Activated CD8-positive, alpha-beta T cell treated with anti-CD3 and anti-CD28 coated beads for 36 hours (primary cell): Measurements from ENCODE around the gene PTGES3. TPM values are rescaled to one million over a fixed set of nuclear protein-coding genes. Genes with fewer than 3 reads are reported as not detected.
"Not testable (repeated sequence)": the region's sequence is repeated elsewhere in the genome, so short reads cannot be mapped to it uniquely, and the experiment has no call there.

Experiments used
- ATAC-seq: fragments of 200-7000 bp; cut with Tn5 transposase; one replicate; pipeline ENCODE4 v1.10.0; 2021; ENCODE audit warnings: mild to moderate bottlenecking, moderate library complexity
- CTCF ChIA-PET: fragments of 350-600 bp; sonication (Branson Sonifier 250); formaldehyde crosslinking; loops from one replicate; lab custom pipeline; 2021; ENCODE audit warnings: antibody characterized with exemption; lab: Charles Lee
- POLR2A ChIA-PET: fragments of 350-600 bp; sonication (Branson Sonifier 250); formaldehyde crosslinking; loops from one replicate; lab custom pipeline; 2021; ENCODE audit warnings: antibody characterized with exemption; lab: Charles Lee
- DNase-seq: peaks from one replicate; pipeline ENCODE4 v3.0.0-alpha.2; 2020
- H3K27ac Mint-ChIP-seq: one replicate; pipeline ENCODE4 v1.8.0; 2021; ENCODE audit warnings: mild to moderate bottlenecking, mixed read lengths
- H3K27me3 Mint-ChIP-seq: one replicate; pipeline ENCODE4 v1.8.0; 2021; ENCODE audit warnings: mixed read lengths
- H3K36me3 Mint-ChIP-seq: one replicate; pipeline ENCODE4 v1.8.0; 2021; ENCODE audit warnings: low read depth, mixed read lengths
- H3K4me1 Mint-ChIP-seq: one replicate; pipeline ENCODE4 v1.8.0; 2021; ENCODE audit warnings: low read depth, mixed read lengths
- H3K4me3 Mint-ChIP-seq: one replicate; pipeline ENCODE4 v1.8.0; 2021; ENCODE audit warnings: mild to moderate bottlenecking, moderate library complexity, mixed read lengths
- H3K9me3 Mint-ChIP-seq: one replicate; pipeline ENCODE4 v1.8.0; 2021; ENCODE audit warnings: mixed read lengths
- CTCF ChIP-seq: fragments of 200-600 bp; IDR thresholded peaks from one replicate; pipeline ENCODE4 v1.8.0; 2022; ENCODE audit warnings: antibody characterized with exemption, mild to moderate bottlenecking
- intact Hi-C: fragments of 100-400 bp; cut with micrococcal nuclease; formaldehyde crosslinking; loops from one replicate; pipeline ENCODE4 v1.10.0; 2022
- total RNA-seq, 2 experiments: library from RNA; stranded (reverse); gene quantifications; one replicate each; pipeline ENCODE4 v1.2.3, GENCODE V29; 2021

The PTGES3 gene
- total RNA-seq, 2 experiments from 2014 or later, result 381 to 406 TPM

DNA sequence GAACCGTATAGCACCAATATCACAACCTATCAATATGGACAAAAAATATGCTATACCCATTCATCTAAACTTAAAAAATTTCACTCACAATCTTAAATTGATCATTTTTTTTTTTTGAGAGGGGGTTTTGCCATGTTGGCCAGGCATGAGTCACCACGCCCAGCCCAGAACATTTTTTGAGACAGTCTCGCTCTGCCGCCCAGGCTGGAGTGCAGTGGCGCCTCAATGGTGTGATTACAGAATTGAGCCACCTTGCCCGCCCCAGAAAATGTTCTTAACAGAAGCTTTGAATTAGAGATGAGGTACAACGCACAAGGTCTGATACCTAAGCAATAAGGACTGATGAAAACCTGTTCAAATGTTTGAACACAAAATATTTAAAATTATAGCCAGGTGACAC lies 26.5 kb downstream of the PTGES3 start:
- TF ChIP-seq CTCF, result no peak
- Mint-ChIP-seq H3K27me3 (no peaks in the 10 kb centered on the region), H3K4me1 (peaks cover 27% of the 10 kb centered on the region), H3K4me3 (no peak overlapping the region), H3K9me3 (no peaks in the 10 kb centered on the region), H3K36me3 (peaks cover 29% of the 10 kb centered on the region), H3K27ac (peak overlapping the region; percentile 69)
- intact Hi-C loops, result no loop called here
- CTCF ChIA-PET, result interaction anchor here (0.6 kb wide), 1 partner anchor 33 kb away, joined by 4 read pairs; no protein-coding TSS in a partner anchor
- no peak for ATAC-seq
- peak; percentile 38 for DNase-seq
- POLR2A ChIA-PET, result interaction anchor here (0.8 to 3.6 kb wide), 7 partner anchors 9 to 32 kb away, joined by 3 to 20 read pairs (median 5); no protein-coding TSS in a partner anchor

GRCh38 chr12:56658921-56659320 lies 29.2 kb downstream of the PTGES3 start:
- no peak for ATAC-seq
- no peak for TF ChIP-seq CTCF
- Mint-ChIP-seq H3K27me3 (no peaks in the 10 kb centered on the region), H3K4me3 (no peak overlapping the region), H3K27ac (peak overlapping the region; percentile 42), H3K36me3 (peaks cover 12% of the 10 kb centered on the region), H3K4me1 (peaks cover 25% of the 10 kb centered on the region), H3K9me3 (peaks cover 3% of the 10 kb centered on the region)
- ChIA-PET CTCF (no interaction called here), POLR2A (interaction anchor here (0.9 to 1.8 kb wide), 4 partner anchors 21 to 452 kb away, joined by 3 to 6 read pairs (median 4); partner anchors contain the start of gene STAT6)
- DNase-seq, result no peak
- intact Hi-C loops, result no loop called here

DNA sequence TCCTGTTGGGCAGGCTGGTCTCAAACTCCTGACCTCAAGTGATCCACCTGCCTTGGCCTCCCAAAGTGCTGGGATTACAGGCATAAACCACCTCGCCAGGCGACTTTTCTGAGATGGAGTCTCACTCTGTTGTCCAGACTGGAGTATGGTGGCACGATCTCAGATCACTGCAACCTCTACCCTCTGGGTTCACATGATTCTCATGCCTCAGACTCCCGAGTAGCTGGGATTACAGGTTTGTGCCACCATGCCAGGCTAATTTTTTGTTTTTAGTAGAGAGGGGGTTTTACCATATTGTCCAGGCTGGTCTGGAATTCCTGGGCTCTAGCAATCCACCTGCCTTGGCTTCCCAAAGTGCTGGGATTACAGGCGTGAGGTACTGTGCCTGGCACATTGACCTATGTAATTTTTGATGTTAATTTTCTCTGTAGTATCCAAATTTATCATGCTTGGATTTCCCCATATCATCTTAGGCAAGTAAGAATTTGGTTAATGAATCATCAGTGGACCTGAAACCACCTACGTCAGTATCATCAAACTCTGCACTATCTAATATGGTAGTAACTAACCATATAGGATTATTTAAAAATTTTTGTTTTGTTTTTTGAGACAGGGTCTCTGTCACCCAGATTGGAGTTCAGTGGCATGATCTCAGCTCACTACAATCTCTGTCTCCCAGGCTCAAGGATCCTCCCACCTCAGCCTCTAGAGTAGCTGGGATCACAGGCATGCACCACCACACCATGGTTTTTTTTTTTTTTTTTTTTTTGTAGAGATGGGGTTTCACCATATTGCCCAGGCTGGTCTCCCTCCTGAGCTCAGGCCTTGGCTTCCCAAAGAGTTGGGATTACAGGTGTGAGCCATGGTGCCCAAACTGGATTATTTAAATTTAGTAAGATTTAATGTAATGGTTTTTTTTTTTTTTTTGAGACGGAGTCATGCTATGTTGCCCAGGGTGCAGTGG lies 30.4 kb downstream of the PTGES3 start:
- Mint-ChIP-seq H3K4me1 (peaks cover 23% of the 10 kb centered on the region), H3K9me3 (peaks cover 9% of the 10 kb centered on the region), H3K36me3 (peaks cover 14% of the 10 kb centered on the region), H3K4me3 (no peak overlapping the region), H3K27me3 (no peaks in the 10 kb centered on the region), H3K27ac (peak overlapping the region; percentile 81)
- ATAC-seq (peak; percentile 95), DNase-seq (peak; percentile 17)
- intact Hi-C loops, result no loop called here
- no peak for TF ChIP-seq CTCF
- CTCF ChIA-PET, result interaction anchor here (0.7 to 1.2 kb wide), 3 partner anchors 11 to 27 kb away, joined by 3 to 5 read pairs (median 3); partner anchors contain the start of gene ATP5F1B
- POLR2A ChIA-PET, result interaction anchor here (0.6 to 1.8 kb wide), 9 partner anchors 12 to 454 kb away, joined by 3 to 6 read pairs (median 3); partner anchors contain the start of genes ATP5F1B, PTGES3 and STAT6

GRCh38 chr12:56653781-56654180 lies 34.3 kb downstream of the PTGES3 start:
- CTCF ChIA-PET, ATAC-seq, POLR2A ChIA-PET, H3K9me3 Mint-ChIP-seq, H3K27ac Mint-ChIP-seq, DNase-seq, H3K27me3 Mint-ChIP-seq, H3K4me3 Mint-ChIP-seq, intact Hi-C loops: not testable (repeated sequence)
- H3K36me3 Mint-ChIP-seq, result peaks cover 16% of the 10 kb centered on the region
- H3K4me1 Mint-ChIP-seq, result peaks cover 12% of the 10 kb centered on the region

GRCh38 chr12:56648023-56648422 lies 40.1 kb downstream of the PTGES3 start:
- Mint-ChIP-seq H3K4me1 (peaks cover 23% of the 10 kb centered on the region), H3K36me3 (peaks cover 34% of the 10 kb centered on the region), H3K27ac (peak overlapping the region; percentile 59)
- intact Hi-C loops, result loop anchor here (10.0 kb wide), 1 partner anchor 77 kb away; the partner anchor contains the start of gene NACA
- DNase-seq, H3K9me3 Mint-ChIP-seq, CTCF ChIA-PET, H3K4me3 Mint-ChIP-seq, H3K27me3 Mint-ChIP-seq, ATAC-seq: not testable (repeated sequence)
- POLR2A ChIA-PET, result interaction anchor here (3.7 kb wide), 1 partner anchor 30 kb away, joined by 22 read pairs; no protein-coding TSS in a partner anchor
